GM18526 (cell line): ENCODE measurements around the gene AGAP9.
"Not testable (repeated sequence)": the region's sequence is repeated elsewhere in the genome, so short reads cannot be mapped to it uniquely, and the experiment has no call there.

Experiments used
- POLR2A ChIP-seq: IDR thresholded peaks from 3 replicates; pipeline ENCODE4 v1.6.1; 2011; ENCODE audit not compliant: insufficient read length; ENCODE audit errors: extremely low read depth

The AGAP9 gene

DNA sequence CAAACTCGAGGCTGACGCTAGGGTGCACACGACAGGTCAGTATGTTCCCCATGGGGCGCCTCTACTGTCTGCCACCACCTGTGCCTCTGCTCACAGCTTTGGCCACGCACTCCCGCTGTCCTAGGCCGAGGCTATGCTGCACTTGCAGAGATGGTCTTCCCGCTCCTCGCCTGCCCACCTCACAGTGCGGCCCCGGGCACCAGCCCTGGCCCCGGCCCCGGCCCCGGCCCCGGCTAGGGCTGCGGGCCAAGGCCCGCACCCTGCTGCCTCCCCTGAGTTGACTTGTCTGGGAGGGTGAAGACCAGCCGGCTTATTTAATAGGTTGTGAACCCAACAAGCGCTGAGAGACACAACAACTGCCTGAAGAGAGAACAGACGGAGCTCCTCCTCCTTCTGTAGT, at the start of gene AGAP9:
Gene AGAP9 (minus strand): TSS at position 164 of the 400 bp plus-strand sequence. CDS start 112 bp downstream, at position 52.
- not testable (repeated sequence) for TF ChIP-seq POLR2A

DNA sequence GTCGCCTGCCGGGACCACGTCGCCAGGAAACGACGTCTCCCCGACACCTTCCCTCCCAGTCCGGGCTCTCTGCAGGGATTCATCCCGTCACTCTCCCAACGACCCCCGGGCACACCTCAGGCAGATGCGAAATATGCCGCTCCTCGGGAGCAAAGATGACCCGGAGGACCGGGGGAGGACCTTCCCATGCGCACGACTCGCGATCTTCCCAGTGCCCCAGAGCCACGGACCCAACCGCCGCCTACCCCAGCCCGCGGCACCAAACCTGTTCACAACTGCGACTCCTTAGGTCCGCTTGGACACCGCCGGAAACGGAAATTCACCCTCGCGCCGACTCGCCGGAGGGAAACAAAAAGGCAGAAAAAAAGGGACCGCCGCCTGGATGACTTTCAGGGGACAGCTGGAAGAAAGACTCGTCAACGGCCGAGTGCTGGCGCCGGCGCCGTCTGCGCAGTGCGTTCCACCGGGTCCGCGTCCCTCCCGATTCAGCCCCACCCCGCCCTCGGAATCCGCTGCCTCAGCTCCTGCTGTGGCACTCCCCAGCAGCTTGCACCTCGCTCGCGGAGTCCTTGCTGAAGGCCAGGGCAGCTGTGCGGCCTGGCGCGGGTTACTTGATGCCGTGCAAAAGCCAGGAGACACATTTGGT, 29.9 kb upstream of the AGAP9 start:
- peak; percentile 73 for TF ChIP-seq POLR2A

DNA sequence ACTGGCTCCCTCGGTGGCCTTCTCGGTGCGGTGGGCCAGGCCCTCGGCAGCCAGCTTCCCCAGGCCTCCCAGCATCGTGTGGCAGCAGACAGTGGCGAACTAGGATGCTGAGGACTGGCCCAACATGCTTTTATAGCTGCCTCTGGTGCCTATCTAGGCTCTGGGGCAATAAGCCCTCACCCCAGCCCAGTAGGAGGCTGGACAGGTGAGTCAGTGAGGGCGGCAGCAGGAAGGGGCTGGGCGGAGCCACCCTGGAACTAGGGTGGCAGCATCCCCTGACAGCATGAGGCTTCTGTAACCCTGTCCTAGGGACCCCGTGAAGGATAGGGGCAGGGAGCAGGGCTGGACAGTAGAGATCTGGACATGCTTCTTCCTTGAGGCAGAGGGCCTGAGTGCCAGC, 31.8 kb downstream of the AGAP9 start, which contains the start of gene FAM25G:
Gene FAM25G (minus strand): TSS at position 101 of the 400 bp plus-strand sequence. CDS start 26 bp downstream, at position 75.
- not testable (repeated sequence) for TF ChIP-seq POLR2A

DNA sequence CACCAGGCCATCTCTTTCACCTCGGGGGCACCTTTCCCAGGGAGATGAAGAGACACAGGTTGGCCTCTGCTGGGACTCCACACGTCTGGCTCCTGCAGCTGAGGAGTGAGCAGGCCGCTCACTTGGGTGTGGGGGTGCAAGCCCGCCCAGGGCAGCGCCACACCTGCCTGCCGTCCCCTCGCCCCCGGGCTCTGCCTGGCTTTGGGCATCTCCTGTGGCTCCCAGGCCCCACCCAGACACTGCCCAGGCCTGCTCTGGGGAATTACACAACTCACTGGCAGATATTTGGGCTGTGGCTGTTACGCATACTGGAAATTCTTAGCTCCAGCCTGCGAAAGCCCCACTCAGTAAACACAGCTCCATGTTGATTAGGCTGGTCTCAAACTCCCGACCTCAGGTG, 39.5 kb downstream of the AGAP9 start, which contains the start of gene ANXA8:
Gene ANXA8 (minus strand): TSS at position 193 of the 400 bp plus-strand sequence. CDS start 182 bp downstream, at position 11.
- not testable (repeated sequence) for TF ChIP-seq POLR2A

DNA sequence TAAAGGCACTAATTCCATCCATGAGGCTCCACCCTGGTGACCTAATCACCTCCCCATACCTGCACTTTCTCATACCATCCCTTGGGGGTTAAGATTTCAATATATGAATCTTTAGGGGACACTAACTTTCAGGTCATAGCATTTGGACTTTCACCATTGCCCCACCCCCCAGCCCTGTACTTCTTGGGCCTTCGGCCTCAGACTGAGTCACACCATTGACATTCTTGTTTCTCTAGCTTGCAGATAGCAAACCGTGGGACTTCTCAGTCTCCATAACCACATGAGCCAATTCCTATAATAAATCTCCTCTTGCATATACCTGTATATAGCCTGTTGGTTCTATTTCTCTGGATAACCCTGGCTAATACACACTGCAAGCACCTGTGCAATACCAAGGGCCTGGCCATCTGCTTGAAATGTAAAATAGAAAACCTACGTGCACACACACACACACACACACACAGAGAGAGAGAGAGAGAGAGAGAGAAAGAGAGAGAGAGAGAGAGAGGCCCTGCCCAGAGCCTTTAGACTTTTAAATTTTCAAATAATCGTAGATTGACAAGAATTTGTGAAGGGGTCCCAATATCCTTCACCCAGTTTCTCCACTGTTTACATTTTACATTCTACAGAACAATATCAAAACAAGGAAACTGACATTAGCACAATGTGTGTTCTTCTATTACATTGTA, 64.8 kb downstream of the AGAP9 start:
- TF ChIP-seq POLR2A: no peak

DNA sequence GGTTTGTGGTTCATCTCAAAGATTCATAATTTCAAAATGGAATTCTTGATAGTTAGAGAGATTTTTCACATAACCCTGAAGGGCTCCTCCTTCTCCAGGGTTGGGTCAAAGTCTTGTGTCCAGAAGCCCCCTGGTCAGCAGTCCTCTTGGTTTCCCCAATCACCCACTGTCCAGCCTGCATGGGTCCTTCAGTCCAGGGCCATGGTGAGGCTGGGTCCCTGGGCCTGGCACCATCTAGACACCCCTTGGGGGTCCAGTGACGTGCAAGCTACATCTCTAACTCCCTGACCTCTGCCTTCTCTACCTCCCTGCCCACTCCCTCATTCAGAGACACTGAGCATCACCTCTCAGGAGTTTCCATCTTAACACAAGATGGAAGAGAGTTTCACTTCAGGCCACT, 65.6 kb downstream of the AGAP9 start:
- TF ChIP-seq POLR2A: no peak

DNA sequence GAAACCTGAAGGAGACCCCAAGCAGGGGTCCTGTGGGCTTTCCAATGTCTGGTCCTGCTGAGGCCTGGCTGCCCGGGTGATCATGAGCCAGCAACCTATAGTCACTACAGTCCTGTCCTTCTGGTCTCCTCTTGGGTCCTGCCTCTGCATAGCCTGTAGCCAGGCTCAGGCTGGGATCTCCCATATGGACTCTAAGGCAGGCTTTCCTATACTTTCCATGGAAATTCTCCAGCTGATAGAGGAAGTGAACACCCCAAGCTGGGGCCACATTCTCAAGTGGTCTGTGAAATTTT, 66.0 kb downstream of the AGAP9 start:
- no peak for TF ChIP-seq POLR2A

DNA sequence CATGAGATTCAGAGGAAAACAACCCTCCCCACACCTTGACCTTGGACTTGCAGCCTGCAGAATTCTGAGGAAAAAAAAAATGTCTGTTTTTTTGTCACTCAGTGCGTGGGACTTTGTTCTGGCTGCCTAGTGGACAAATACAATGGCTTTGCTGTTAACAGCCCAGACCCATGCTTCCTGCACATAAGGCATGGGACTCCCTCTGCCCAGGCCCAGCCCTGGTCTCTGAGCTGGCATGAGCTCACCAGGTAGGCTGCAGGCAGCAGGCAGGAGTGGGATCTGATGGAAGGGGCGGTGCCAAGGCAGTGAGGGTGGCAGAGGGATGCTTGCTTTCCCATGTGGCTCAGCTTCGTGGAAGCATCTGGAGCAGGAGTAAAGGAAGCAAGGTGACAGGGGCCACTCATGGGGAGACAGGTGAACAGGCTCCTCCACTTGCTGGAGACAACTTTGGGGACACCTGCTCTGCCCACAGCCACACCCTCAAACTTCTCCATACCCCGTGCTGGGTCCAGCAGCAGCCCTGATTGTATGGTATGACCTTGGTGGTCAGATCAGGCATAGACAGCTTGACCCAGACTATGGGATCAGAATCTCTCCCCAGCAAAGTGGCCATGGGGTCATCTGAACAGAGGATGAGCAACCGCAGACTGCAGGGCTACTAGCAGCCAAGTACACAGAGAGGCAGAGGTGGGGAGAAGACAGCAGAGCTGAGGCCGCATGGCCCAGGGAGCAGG, 66.5 kb downstream of the AGAP9 start:
- TF ChIP-seq POLR2A: no peak

DNA sequence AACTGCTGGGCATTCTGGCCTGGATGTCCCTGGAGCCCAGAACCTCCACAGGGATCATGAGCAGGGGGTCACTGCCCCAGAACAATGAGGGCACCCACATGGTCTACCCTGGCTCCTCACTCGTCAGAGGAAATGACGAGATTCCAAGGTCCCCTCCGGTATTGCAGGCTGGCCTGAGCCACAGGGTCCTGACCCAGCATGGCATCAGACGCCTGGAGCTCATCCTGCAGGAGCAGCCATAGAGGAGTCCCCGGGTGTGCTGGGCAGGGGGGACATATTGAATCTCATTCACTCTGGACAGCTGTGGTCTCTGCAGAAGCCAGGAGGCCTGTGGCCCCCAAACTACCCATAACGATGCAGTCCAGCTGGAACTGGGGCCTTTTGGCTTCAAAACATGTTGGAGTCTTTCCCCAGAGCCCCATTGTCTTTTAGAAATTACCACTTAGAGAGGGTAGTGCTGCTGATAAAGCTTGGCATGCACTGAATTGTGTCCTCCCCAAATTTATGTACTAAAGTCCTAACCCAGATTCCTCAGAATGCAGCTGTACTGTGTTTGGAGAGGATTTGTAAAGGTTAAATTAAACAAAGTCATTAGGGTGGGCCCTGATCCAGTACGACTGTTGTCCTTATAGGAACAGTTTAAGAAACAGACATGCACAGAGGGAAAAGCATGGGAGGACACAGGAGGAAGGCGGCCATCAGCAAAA, 67.2 kb downstream of the AGAP9 start:
- TF ChIP-seq POLR2A: no peak

DNA sequence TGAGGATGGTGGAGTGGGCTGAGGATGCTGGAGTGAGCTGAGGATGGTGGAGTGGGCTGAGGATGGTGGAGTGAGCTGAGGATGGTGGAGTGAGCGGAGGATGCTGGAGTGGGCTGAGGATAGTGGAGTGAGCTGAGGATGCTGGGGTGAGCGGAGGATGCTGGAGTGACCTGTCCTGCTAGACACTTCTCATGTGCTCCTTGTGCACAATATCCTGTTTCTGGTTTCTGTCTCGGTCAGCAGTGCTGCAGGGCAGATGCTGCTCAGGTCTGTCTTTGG, 68.7 kb downstream of the AGAP9 start:
- TF ChIP-seq POLR2A: no peak

DNA sequence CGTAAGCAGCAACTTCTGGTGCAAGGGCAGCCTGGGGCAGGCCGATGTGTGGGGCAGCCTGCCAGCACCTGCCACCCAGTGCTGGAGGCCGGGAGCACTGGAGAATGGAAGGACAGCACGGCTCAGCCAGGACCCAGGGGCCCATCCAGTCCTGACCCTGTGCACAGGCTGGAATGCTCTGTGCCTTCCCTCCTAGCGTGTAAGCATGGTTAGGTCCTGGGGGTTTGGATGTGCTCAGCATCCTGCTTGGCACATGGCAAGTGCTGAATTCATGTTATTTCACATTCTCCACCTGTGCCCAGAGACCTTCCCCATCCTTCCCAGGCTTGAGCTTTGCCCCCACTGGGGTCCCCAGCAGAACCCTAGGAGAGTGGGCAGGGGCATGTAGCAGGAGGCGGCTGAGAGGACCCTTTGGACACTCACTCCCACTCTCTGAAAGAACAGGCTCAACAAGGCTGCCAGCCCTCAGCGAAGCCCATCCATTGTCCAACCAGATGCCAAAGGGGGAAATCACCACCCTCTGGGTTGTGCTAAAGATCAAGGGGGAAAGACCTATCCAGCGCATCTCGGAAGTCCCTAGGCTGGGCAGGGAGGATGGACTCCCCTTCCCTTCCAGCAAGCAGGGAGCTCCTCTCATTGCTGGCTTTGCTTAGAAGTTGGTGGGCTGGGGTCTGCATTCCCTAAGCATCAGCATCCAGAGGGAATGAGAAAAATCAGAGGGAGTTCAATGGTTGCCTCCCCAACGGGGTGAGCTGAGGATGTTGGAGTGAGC, 69.2 kb downstream of the AGAP9 start:
- TF ChIP-seq POLR2A: no peak

DNA sequence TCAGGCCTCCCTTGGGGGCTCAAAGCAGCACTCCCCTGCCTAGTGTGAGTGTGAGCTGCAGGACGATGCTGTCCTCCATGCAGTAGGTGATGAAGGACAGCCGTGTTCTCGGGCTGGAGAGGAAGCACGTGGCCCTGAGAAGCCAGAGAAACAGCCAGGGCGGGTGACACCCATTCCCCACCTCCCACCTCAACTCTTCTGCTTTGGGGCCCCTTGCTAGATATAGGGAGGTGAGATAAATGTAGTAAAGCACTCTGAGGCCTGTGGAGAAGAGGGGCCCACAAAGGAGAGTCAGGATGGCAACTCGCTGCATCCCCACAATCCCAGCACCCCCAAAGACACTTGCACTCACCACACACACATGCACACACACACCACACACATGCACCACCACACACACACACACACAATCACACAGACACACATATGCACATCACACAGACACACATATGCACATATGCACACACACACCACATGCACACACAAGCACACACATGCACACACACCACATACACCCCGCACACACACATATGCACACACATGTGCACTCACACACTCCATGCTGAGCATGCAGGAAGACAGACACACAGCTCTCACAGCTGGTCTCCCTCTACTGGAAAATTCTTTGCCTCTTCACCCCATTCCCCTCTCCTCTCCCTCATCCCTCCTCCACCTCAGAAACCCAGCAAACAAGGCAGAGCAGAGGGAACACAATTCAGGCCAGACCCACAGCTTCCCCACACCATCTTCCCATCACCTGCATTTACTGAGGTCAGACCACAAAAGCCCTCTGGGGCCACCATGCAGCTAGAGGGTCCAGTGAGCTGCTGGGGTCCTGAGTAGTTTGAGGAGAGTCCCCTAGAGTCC, 70.1 kb downstream of the AGAP9 start:
- no peak for TF ChIP-seq POLR2A

DNA sequence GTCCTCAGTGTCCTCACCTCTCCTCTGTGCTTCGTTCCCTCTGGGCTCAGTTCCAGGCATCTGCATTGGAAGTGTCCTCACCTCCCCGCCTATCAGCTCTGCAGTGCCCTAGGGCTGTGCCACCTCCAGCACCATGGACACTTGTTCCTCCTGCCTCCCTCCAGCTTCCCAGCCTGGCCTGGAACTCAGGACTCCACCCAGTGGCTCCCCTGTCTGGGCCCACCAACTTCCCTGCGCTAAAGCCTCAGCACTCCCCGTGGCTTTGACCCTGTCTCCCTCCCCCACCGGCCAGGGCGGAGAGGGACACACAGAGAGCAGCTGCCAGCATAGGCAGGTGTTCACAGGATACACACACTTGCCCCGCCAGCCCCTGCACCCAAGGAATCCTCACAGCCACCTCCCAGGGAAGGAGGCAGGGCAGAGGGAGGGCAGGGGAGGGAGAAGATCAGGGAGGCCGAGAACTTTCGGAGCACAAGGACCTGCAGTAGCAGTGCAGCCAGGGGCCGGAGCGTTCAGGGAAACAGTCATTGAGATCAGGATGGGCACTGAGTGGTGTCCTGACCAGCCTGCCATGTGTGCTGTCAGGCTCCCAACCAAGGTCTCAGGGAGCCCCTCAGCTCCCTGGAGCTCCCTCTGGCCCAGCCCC, 70.8 kb downstream of the AGAP9 start:
- no peak for TF ChIP-seq POLR2A

DNA sequence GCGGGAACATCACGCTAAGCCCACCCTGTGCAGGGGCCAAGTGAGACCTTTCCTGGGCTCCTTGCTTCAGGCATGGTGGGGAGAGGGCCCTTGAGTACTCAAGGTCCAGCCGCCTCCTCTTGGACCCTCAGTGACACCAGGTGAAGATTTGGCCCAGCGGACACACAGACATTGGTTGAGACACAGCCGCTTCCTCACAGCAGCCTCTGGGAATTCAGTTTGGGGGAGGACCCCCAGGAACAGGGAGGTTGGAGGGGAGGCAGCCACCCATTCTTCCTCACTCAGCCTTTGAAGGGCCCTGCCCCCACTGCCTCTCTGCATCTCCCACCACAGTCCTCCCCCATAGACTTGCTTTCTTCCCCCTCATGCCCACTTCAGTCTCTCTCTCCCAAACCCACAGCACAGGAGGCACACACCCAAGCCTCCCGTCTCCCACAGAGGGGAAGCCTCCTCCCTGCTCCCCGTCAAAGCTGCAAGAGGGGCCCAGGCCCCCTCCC, 71.4 kb downstream of the AGAP9 start:
- TF ChIP-seq POLR2A: no peak
